Activated B cell treated with CpG ODN at 0.5 μM for 24 hours (primary cell): Measurements from ENCODE around the gene WRNIP1. TPM values are rescaled to one million over a fixed set of nuclear protein-coding genes. Genes with fewer than 3 reads are reported as not detected.

Source experiments
- ATAC-seq: fragments of 200-7000 bp; cut with Tn5 transposase; one replicate; pipeline ENCODE4 v1.10.0; 2021; ENCODE audit warnings: low read depth, mild to moderate bottlenecking, moderate library complexity
- CTCF ChIA-PET: fragments of 350-600 bp; sonication (Branson Sonifier 250); formaldehyde crosslinking; loops from one replicate; lab custom pipeline; 2021; ENCODE audit warnings: antibody characterized with exemption; lab: Charles Lee
- POLR2A ChIA-PET: fragments of 350-600 bp; sonication (Branson Sonifier 250); formaldehyde crosslinking; loops from one replicate; lab custom pipeline; 2021; ENCODE audit warnings: antibody characterized with exemption; lab: Charles Lee
- DNase-seq: peaks from one replicate; pipeline ENCODE4 v3.0.0; 2022
- H3K27ac Mint-ChIP-seq: one replicate; pipeline ENCODE4 v1.8.0; 2020; ENCODE audit warnings: mixed read lengths
- H3K27me3 Mint-ChIP-seq: one replicate; pipeline ENCODE4 v1.8.0; 2021; ENCODE audit warnings: mixed read lengths
- H3K36me3 Mint-ChIP-seq: one replicate; pipeline ENCODE4 v1.8.0; 2021; ENCODE audit warnings: low read depth, mixed read lengths
- H3K4me1 Mint-ChIP-seq: one replicate; pipeline ENCODE4 v1.8.0; 2021; ENCODE audit warnings: mixed read lengths
- H3K4me3 Mint-ChIP-seq: one replicate; pipeline ENCODE4 v1.8.0; 2020; ENCODE audit warnings: mild to moderate bottlenecking, mixed read lengths
- H3K9me3 Mint-ChIP-seq: one replicate; pipeline ENCODE4 v1.8.0; 2020; ENCODE audit warnings: mixed read lengths
- CTCF ChIP-seq: fragments of 200-600 bp; IDR thresholded peaks from one replicate; pipeline ENCODE4 v1.8.0; 2022; ENCODE audit warnings: antibody characterized with exemption, mild to moderate bottlenecking
- intact Hi-C: fragments of 100-400 bp; cut with micrococcal nuclease; formaldehyde crosslinking; loops from one replicate; pipeline ENCODE4 v1.15.1; 2024
- total RNA-seq: library from RNA; stranded (reverse); gene quantifications from 2 replicates; pipeline ENCODE4 v1.2.3, GENCODE V29; 2022

WRNIP1 gene
- total RNA-seq, 1 donor from 2014 or later = 31.9 TPM

- DNase-seq (no peak), ATAC-seq (no peak)
- Mint-ChIP-seq H3K27me3 (no peaks in the 10 kb centered on the region), H3K9me3 (no peaks in the 10 kb centered on the region), H3K36me3 (no peaks in the 10 kb centered on the region), H3K4me1 (peaks cover 2% of the 10 kb centered on the region), H3K4me3 (no peak overlapping the region), H3K27ac (no peak overlapping the region)
- intact Hi-C loops = no loop called here
- POLR2A ChIA-PET = no interaction called here
- TF ChIP-seq CTCF = no peak
- CTCF ChIA-PET = no interaction called here
These were observed 37.4 kb downstream of the WRNIP1 start for GRCh38 chr6:2802521-2803060.

- ChIA-PET POLR2A (no interaction called here), CTCF (no interaction called here)
- H3K36me3 Mint-ChIP-seq = no peaks in the 10 kb centered on the region
- no peak overlapping the region for H3K4me3 Mint-ChIP-seq
- DNase-seq (no peak), ATAC-seq (no peak)
- no peak for TF ChIP-seq CTCF
- intact Hi-C loops = no loop called here
- no peaks in the 10 kb centered on the region for H3K4me1 Mint-ChIP-seq
- H3K9me3 Mint-ChIP-seq = no peaks in the 10 kb centered on the region
- H3K27ac Mint-ChIP-seq = no peak overlapping the region
- no peaks in the 10 kb centered on the region for H3K27me3 Mint-ChIP-seq
These were observed 38.7 kb downstream of the WRNIP1 start for GRCh38 chr6:2803731-2804429.

- no peak overlapping the region for H3K27ac Mint-ChIP-seq
- no peaks in the 10 kb centered on the region for H3K36me3 Mint-ChIP-seq
- ChIA-PET POLR2A (no interaction called here), CTCF (no interaction called here)
- DNase-seq = no peak
- no peak overlapping the region for H3K4me3 Mint-ChIP-seq
- ATAC-seq = no peak
- H3K27me3 Mint-ChIP-seq = no peaks in the 10 kb centered on the region
- H3K4me1 Mint-ChIP-seq = no peaks in the 10 kb centered on the region
- no peaks in the 10 kb centered on the region for H3K9me3 Mint-ChIP-seq
- TF ChIP-seq CTCF = no peak
- intact Hi-C loops = no loop called here
These were observed 39.3 kb downstream of the WRNIP1 start for GRCh38 chr6:2804516-2804915.

- ChIA-PET POLR2A (no interaction called here), CTCF (no interaction called here)
- ATAC-seq (no peak), DNase-seq (no peak)
- Mint-ChIP-seq H3K9me3 (no peaks in the 10 kb centered on the region), H3K36me3 (no peaks in the 10 kb centered on the region), H3K27ac (no peak overlapping the region), H3K4me1 (no peaks in the 10 kb centered on the region), H3K27me3 (no peaks in the 10 kb centered on the region), H3K4me3 (no peak overlapping the region)
- TF ChIP-seq CTCF = no peak
- intact Hi-C loops = no loop called here
These were observed 39.8 kb downstream of the WRNIP1 start for GRCh38 chr6:2805031-2805430.

- POLR2A ChIA-PET = no interaction called here
- no peak for TF ChIP-seq CTCF
- Mint-ChIP-seq H3K36me3 (no peaks in the 10 kb centered on the region), H3K27ac (no peak overlapping the region), H3K4me1 (no peaks in the 10 kb centered on the region), H3K27me3 (no peaks in the 10 kb centered on the region), H3K9me3 (no peaks in the 10 kb centered on the region), H3K4me3 (no peak overlapping the region)
- intact Hi-C loops = no loop called here
- DNase-seq (no peak), ATAC-seq (no peak)
- CTCF ChIA-PET = interaction anchor here (1.4 kb wide), 1 partner anchor 15 kb away, joined by 3 read pairs; no protein-coding TSS in a partner anchor
These were observed 41.5 kb downstream of the WRNIP1 start for GRCh38 chr6:2806644-2807043.
